Large intestine (tissue), 3 donors: ENCODE results near the gene TEAD1. TPM values are rescaled to one million over a fixed set of nuclear protein-coding genes. Genes with fewer than 3 reads are reported as not detected.

Source experiments
- DNase-seq, 2 donors: peaks; one replicate each; pipeline versions ENCODE4 v3.0.0 to v3.0.0-alpha.2; 2013
- H3K27ac ChIP-seq: one replicate; pipeline ENCODE4 v1.5.1; 2013; ENCODE audit warnings: low read length
- H3K27me3 ChIP-seq: 2 replicates; pipeline ENCODE4 v1.6.1; 2013; ENCODE audit warnings: low read length; ENCODE audit not compliant: control insufficient read depth, insufficient read depth
- H3K36me3 ChIP-seq: 2 replicates; pipeline ENCODE4 v1.6.1; 2013; ENCODE audit warnings: low read length; ENCODE audit not compliant: control insufficient read depth, insufficient read depth
- H3K4me1 ChIP-seq: one replicate; pipeline ENCODE4 v1.6.1; 2013; ENCODE audit warnings: low read length; ENCODE audit not compliant: control insufficient read depth, insufficient read depth
- H3K4me3 ChIP-seq: one replicate; pipeline ENCODE4 v1.5.1; 2013; ENCODE audit warnings: low read length
- H3K9me3 ChIP-seq: one replicate; pipeline ENCODE4 v1.6.1; 2013; ENCODE audit warnings: mild to moderate bottlenecking, low read depth, low read length, moderate library complexity; ENCODE audit not compliant: control insufficient read depth
- WGBS: methylation state at CpG from one replicate; pipeline ENCODE4 v1.1.5; 2013; ENCODE audit warnings: low lambda C conversion rate; ENCODE audit not compliant: insufficient coverage; 5-methylcytosine and 5-hydroxymethylcytosine counted together
- polyA plus RNA-seq: library from polyadenylated mRNA; unstranded; fragments of 120-200 nt; gene quantifications from one replicate; pipeline ENCODE4 v1.2.1, GENCODE V29; 2013

TEAD1 gene
- polyA plus RNA-seq, 1 donor: 38.7 TPM

DNA sequence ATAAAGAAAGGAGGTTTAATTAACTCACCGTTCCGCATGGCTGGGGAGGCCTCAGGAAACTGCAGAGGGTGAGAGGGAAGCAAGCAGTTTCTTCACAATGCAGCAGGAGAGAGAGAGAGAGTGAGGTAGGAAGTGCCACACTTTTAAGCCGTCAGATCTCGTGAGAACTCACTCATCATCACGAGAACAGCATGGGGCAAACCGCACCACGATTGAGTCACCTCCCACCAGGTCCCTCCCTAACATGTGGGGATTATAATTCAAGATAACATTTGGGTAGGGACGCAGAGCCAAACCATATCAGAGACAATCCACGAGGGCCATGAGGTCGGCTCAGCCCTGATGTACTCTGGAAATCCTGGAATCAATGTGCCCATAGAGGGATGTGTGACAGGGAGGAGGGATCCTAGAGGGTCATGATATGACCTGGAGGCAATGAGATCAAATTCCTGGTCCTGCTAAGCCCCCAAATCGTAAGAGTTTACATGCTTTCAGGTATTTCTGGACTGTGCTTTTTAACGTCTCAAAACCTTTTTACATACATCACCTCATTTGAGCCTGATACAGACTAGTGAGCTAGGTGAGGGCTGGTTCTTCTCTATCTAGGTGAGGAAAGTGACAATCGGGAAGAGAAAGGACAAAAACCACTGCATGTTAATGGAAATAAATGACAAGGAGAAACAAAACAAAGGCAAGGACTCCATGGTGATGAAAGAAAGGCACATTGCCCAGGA, 315.4 kb downstream of the TEAD1 start:
- Histone ChIP-seq H3K27me3 (no peaks in the 10 kb centered on the region), H3K36me3 (no peaks in the 10 kb centered on the region), H3K4me1 (no peaks in the 10 kb centered on the region), H3K4me3 (no peak overlapping the region), H3K9me3 (no peaks in the 10 kb centered on the region), H3K27ac (no peak overlapping the region)
- WGBS: 100% methylated on average over 1 of the region's 13 CpGs
- DNase-seq: no peak

DNA sequence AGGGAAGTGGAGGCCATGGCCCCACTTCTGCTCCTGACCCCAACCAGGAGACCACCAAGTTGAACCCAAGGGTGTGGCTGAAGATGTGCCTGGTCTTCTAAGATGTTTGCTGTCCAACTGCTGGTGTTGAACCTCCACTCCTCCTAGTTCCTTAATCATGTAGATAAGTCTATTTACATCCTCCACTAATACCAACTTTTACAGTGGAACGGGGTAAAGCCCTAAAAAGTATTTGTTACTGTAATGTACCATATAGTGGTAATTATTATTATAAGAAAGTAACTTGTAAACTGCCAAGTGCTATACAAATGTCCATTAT, 315.9 kb downstream of the TEAD1 start:
- H3K36me3 ChIP-seq: no peaks in the 10 kb centered on the region
- no peak overlapping the region for H3K4me3 ChIP-seq
- no peaks in the 10 kb centered on the region for H3K9me3 ChIP-seq
- H3K27ac ChIP-seq: no peak overlapping the region
- WGBS: no CpG with 5 or more reads among the region's 1 CpG
- H3K27me3 ChIP-seq: no peaks in the 10 kb centered on the region
- DNase-seq: no peak
- H3K4me1 ChIP-seq: no peaks in the 10 kb centered on the region

DNA sequence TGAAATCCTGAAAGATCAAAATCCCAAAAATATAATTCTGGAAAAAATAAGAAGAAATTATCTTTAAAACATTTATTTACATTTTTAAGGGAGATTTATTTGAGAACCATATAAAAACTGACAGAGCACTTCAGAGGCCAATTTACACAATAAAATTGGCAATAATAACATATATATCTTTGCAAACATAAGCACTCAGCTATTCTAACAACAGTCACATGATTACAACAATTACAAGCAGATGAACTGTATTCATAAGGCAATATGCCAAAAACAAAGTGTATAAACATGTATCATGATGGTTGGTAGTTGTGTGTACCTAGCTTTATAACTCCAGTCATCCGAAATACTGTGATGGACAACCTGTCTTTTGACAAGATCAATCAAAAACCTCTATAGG, 317.2 kb downstream of the TEAD1 start:
- Histone ChIP-seq H3K36me3 (no peaks in the 10 kb centered on the region), H3K27me3 (no peaks in the 10 kb centered on the region), H3K4me3 (no peak overlapping the region), H3K9me3 (no peaks in the 10 kb centered on the region), H3K4me1 (no peaks in the 10 kb centered on the region), H3K27ac (no peak overlapping the region)
- WGBS: 100% methylated on average over 1 of the region's 1 CpG
- DNase-seq: no peak

DNA sequence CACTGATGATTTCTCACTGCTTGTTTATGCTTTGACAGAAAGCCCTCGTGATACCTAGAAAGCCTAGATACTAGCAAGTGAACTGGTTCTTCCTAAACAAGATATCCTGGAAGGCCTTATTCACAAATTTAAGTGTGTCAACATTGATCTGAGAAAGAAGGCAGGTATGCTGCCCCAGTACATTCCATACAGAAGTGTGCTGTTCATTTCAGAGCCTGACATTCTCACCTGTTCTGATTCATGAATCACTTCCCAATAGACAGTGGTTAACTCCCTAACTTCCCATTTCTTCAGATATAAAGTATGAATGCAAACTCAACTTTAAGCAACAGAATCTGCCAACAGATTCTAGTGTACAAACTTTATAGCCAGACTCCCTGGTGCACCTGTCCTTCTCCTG, 319.4 kb downstream of the TEAD1 start:
- Histone ChIP-seq H3K27ac (no peak overlapping the region), H3K4me3 (no peak overlapping the region), H3K27me3 (no peaks in the 10 kb centered on the region), H3K9me3 (no peaks in the 10 kb centered on the region), H3K4me1 (no peaks in the 10 kb centered on the region), H3K36me3 (no peaks in the 10 kb centered on the region)
- no CpG with 5 or more reads among the region's 1 CpG for WGBS
- no peak for DNase-seq
